ENCODE measurements around the gene LDAF1.

- no peak for TF ChIP-seq CTCF (conservative IDR thresholded peaks at IDR 0.05; ENCODE audit: low read depth, low read length)
- TF ChIP-seq EZH2 (IDR thresholded peaks at IDR 0.05; ENCODE audit: borderline replicate concordance, low read depth, low read length, poor library complexity, severe bottlenecking), result no peak
Measured at GRCh38 chr16:21222495-21223337, 64.2 kb downstream of the LDAF1 start.
